ENCODE measurements around the gene HELZ. TPM values are rescaled to one million over a fixed set of nuclear protein-coding genes. Genes with fewer than 3 reads are reported as not detected.

HELZ gene
- total RNA-seq, 1 experiment from 2014 or later, result 40.5 TPM

DNA sequence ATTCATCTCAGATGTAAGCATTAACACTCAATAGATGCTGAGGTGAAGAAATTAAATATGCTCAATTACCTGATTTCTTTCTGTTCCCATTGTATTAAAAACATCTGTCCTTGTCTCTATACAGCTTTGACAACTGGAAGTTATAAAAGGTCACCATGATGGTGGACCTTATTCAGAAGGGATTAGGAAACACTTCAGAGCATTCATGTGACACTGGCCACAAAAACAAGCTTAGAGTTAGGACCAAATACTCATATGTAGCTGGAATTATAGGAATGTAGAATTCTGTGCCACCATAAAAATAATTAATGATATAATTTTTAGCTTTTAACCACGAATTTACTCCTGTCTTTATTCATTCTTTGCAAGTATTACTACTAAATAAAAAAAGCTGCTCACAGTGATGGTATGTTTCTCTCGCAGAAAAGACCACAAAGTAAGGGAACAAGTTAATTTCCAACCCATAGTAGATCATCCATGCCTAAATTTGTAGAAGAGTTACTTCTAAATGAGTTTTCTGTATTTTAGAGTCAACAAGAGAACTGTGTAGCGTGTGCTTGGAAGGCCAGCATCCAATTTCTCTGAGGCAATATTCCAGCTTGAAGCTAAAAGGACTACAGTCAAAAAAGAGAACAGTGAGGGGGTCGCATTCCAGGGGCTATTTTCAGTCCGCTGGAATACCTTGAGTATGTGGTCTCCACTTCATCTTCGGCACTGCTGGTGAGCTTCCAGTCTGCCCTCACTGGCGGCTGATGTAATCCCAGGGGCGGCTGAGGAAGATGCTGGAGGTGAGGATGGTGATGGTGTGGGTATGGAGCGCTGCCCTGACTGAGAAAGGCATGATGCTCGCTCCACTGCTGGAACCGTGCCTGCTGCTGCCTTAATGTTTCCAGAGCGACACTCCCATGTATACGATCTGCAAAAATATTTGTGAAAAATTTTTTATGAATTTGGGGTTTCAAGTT is 136.9 kb downstream of the HELZ start:
- ChIA-PET CTCF (no interaction called here), POLR2A (no interaction called here), RAD21 (ENCODE audit: low non-redundant PET in 1 of 2, low total read pairs in 2 of 2, uncharacterized antibody in 2 of 2, unreplicated experiment in 2 of 2) (no interaction called here)
- Histone ChIP-seq H4K20me1 (ENCODE audit: insufficient read depth) (no peaks in the 10 kb centered on the region), H3K79me2 (ENCODE audit: insufficient read depth, low read length) (no peaks in the 10 kb centered on the region), H3K27me3 (ENCODE audit: insufficient read depth, low read length) (no peaks in the 10 kb centered on the region), H3K9ac (ENCODE audit: low read length) (no peak overlapping the region), H3K9me3 (ENCODE audit: control insufficient read depth in 1 of 2, insufficient read depth in 1 of 2, low read depth in 1 of 2, low read length in 2 of 2) (no peaks in the 10 kb centered on the region), H2AFZ (ENCODE audit: low read depth, low read length, poor library complexity, severe bottlenecking) (no peak overlapping the region), H3K4me2 (ENCODE audit: low read length) (no peak overlapping the region), H3K4me1 (ENCODE audit: control insufficient read depth in 1 of 2, insufficient read depth in 2 of 2, low read length in 2 of 2) (no peaks in the 10 kb centered on the region), H3K36me3 (ENCODE audit: control insufficient read depth in 1 of 2, insufficient read depth in 2 of 2, low read length in 2 of 2) (peaks cover 23 to 26% of the 10 kb centered on the region in 2 experiments), H3K4me3 (replicated peaks in 1 of 2; ENCODE audit: low read depth in 1 of 2, low read length in 2 of 2) (no peak overlapping the region), H3K27ac (ENCODE audit: low read depth, low read length) (no peak overlapping the region), H3K9me2 (ENCODE audit: insufficient read depth) (no peaks in the 10 kb centered on the region)
- intact Hi-C loops (cut with micrococcal nuclease), result no loop called here
- DNase-seq (ENCODE audit: low read depth, low spot score) (no peak), ATAC-seq (no peak)
- BruUV-seq (replicated peaks), result no TSS peak
- TF ChIP-seq, protein P1, sequence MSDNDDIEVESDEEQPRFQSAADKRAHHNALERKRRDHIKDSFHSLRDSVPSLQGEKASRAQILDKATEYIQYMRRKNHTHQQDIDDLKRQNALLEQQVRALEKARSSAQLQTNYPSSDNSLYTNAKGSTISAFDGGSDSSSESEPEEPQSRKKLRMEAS (IDR thresholded peaks at IDR 0.05), result no peak
- TF ChIP-seq ELF1 (IDR thresholded peaks at IDR 0.05; ENCODE audit: borderline replicate concordance, low read depth), result no peak
- TF ChIP-seq ZFX (IDR thresholded peaks at IDR 0.05), result no peak
- no peak for TF ChIP-seq SP1 (IDR thresholded peaks at IDR 0.05; ENCODE audit: low read depth)
- no peak for TF ChIP-seq YY1 (IDR thresholded peaks at IDR 0.05; ENCODE audit: extremely low read depth, insufficient replicate concordance, low read depth, low read length)
- TF ChIP-seq EGR1 (IDR thresholded peaks at IDR 0.05; ENCODE audit: low read depth), result no peak
- TF ChIP-seq, protein P2, sequence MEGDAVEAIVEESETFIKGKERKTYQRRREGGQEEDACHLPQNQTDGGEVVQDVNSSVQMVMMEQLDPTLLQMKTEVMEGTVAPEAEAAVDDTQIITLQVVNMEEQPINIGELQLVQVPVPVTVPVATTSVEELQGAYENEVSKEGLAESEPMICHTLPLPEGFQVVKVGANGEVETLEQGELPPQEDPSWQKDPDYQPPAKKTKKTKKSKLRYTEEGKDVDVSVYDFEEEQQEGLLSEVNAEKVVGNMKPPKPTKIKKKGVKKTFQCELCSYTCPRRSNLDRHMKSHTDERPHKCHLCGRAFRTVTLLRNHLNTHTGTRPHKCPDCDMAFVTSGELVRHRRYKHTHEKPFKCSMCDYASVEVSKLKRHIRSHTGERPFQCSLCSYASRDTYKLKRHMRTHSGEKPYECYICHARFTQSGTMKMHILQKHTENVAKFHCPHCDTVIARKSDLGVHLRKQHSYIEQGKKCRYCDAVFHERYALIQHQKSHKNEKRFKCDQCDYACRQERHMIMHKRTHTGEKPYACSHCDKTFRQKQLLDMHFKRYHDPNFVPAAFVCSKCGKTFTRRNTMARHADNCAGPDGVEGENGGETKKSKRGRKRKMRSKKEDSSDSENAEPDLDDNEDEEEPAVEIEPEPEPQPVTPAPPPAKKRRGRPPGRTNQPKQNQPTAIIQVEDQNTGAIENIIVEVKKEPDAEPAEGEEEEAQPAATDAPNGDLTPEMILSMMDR (IDR thresholded peaks at IDR 0.05 in 2 of 3, conservative IDR thresholded peaks at IDR 0.05 in 1 of 3; ENCODE audit: borderline replicate concordance in 1 of 3, insufficient read depth in 1 of 3, low read depth in 2 of 3, low read length in 2 of 3), result no peak
- no peak for TF ChIP-seq EZH2 (IDR thresholded peaks at IDR 0.05)
- no peak for TF ChIP-seq TCF7L2 (IDR thresholded peaks at IDR 0.05; ENCODE audit: borderline replicate concordance, extremely low read depth, insufficient read depth, insufficient read length)
- TF ChIP-seq EZH2phosphoT487 (IDR thresholded peaks at IDR 0.05; ENCODE audit: borderline replicate concordance), result no peak
- TF ChIP-seq RAD21 (IDR thresholded peaks at IDR 0.05; ENCODE audit: low read depth), result no peak
- TF ChIP-seq CBX3 (IDR thresholded peaks at IDR 0.05; ENCODE audit: low read depth), result no peak
